Brain pericyte (primary cell): ENCODE results near the gene CYP2A13.
"Not testable (repeated sequence)": the region's sequence is repeated elsewhere in the genome, so short reads cannot be mapped to it uniquely, and the experiment has no call there.

Source experiments
- DNase-seq: peaks from one replicate; pipeline ENCODE4 v3.0.0-alpha.2; 2012; ENCODE audit warnings: low read depth, low spot score

CYP2A13 gene, protein sequence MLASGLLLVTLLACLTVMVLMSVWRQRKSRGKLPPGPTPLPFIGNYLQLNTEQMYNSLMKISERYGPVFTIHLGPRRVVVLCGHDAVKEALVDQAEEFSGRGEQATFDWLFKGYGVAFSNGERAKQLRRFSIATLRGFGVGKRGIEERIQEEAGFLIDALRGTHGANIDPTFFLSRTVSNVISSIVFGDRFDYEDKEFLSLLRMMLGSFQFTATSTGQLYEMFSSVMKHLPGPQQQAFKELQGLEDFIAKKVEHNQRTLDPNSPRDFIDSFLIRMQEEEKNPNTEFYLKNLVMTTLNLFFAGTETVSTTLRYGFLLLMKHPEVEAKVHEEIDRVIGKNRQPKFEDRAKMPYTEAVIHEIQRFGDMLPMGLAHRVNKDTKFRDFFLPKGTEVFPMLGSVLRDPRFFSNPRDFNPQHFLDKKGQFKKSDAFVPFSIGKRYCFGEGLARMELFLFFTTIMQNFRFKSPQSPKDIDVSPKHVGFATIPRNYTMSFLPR

DNA sequence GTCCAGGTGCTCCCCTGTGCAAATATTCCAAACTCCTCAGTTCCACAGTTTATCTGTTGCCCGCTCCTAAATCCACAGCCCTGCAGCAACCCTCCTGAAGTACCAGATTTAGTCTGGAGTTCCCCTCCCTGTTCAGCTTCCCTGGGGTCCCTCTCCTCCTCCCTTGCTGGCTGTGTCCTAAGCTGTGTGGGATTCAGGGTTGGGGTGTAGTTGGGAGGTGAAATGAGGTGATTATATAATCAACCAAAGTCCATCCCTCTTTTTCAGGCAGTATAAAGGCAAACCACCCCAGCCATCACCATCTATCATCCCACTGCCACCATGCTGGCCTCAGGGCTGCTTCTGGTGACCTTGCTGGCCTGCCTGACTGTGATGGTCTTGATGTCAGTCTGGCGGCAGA, at the start of gene CYP2A13:
Gene CYP2A13, plus strand, starts transcription at position 301 of the 400 bp plus-strand sequence. Its CDS starts 21 bp downstream, at position 322.
- no peak for DNase-seq

DNA sequence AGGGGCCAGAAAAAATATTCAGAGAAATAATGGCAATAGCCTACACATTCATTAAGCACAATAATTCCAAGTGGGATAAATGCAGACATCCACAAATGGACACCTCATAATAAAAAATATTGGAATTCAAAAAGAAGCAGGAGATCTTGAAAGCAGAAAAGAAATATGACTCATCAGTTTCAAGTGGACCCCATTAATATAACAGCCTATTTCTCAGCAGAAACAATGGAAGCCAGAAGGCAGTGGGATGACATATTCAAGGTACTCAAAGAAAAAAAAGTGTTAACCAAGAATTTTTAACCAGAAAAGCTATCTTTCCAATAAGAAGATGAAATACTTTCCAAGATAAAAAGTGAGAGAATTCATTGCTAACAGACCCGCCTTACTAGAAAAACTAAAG, 48.4 kb upstream of the CYP2A13 start:
- no peak for DNase-seq

DNA sequence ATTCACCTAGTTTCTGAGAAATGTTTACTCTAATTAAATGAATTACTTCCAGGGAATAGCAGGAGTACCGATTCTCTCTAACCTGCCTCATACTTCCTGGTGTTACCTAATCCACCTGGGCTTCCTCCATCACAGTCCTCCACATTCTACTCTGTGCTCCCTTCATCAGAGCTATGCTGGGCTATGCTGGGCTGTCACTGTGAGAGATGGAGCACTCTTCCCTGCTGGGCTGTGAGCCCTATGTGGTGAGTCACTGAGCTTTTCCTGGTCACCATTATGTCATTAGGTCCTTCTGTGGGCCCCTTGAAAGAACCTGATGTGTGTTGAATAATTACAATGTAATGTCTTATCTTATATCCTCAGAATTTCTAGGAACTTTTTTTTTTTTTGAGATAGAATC, 43.2 kb upstream of the CYP2A13 start:
- DNase-seq, result not testable (repeated sequence)

DNA sequence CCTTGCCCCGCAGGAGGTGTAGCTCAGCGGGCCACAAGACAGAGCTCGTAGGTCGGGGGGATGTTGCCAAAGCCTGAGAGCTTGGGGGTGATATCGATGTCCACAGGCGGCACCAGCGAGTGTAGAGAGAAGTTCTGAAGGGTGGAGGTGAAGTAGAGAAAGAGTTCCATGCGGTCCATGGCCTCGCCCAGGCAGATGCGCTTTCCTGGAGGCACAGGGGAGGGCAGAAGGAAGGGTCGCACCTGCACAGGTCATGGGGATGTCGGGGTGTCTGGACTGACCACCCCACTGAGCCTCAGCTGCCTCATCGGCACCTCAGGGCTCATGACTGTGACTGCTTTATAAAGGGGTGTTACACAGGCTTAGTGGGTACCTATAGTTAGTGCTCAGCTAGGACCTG, 37.8 kb upstream of the CYP2A13 start:
- no peak for DNase-seq

DNA sequence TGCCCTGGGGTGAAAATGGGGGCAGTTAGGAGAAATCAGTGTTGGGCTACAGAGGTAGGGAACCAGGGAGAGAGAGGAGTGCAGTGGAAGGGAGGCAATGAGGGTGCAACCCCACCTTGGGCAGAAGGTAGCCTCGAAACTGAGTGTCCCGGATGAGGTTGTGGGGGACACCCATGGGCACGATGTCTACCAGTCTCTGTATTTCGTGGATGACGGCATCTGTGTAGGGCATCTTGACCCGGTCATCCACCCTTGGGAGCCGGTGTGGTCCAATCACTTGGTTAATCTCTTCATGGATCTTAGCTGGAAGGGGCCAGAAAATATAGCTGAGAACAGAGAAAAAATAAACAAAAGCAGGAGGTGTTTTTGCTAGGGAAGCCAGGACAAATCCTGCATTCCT, 36.1 kb upstream of the CYP2A13 start:
- DNase-seq, result not testable (repeated sequence)

DNA sequence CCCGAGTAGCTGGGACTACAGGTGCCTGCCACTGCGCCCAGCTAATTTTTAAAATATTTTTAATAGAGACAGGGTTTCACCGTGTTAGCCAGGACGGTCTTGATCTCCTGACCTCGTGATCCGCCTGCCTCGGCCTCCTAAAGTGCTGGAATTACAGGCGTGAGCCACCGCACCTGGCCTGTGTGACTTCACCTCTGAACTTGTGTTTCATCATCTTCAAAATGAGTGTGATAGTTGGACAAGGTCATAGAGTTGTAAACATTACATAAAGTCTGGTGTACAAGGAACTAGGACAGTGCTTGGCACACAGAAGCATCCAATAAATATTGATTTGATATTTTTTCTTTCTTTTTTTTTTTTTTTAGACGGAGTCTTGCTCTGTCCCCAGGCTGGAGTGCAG, 34.9 kb upstream of the CYP2A13 start:
- not testable (repeated sequence) for DNase-seq

DNA sequence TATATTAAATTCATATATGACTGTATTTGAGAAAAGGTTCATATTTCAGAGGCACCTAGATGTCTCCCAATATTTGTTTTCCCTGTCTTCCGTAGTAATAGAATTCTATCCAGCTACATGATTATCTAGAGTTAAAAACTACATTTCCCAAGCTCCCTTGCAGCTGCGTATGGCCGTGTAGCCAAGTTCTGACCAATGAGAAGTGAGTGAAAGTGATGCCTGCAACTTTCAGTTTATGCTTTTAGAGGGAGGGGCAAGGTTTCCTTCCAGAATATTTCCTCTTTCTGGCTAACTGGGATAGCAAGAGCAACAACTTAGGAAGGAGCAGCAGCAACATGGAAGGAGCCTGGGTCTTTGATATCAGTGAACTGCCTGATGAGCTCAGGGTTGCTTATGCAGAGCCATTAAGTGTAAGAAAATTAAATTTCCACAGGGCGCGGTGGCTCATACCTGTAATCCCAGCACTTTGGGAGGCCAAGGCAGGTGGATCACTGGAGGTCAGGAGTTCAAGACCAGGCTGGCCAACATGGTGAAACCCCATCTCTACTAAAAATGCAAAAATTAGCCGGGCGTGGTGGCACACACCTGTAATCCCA, 23.2 kb upstream of the CYP2A13 start:
- DNase-seq, result no peak

DNA sequence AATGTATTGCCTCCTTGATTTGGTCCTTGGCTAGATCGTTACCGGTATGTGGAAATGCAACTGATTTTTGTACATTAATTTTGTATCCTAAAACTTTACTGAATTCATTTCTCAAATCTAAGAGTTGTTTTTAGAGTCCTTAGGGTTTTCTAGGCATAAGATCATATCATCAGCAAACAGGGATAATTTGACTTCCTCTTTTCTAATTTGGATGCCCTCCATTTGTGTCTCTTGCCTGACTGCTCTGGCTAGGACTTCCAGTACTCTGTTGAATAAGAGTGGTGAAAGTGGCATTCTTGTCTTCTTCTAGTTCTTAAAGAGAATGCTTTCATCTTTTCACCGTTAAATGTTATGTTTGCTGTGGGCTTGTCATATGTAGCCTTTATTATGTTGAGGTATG, 12.0 kb upstream of the CYP2A13 start:
- DNase-seq, result no peak

DNA sequence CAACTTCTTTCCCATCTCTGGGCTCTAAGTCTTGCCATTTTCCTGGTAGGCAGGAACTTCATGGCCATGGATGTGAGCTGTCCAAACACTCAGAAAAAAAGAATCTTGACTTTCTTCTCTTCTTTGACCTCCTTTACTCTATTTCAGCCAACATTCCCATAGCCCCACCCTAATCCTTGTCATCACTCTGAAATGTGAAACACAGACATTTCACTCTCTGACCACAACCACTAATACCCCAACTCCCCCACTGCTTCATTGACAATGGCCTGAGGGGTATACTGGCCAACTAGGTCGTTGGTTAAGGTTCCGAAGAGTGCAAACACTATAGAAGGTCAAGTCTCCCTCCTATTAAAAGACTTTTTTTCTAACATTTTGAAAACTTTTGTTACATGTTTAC, 4.7 kb upstream of the CYP2A13 start:
- DNase-seq, result no peak

DNA sequence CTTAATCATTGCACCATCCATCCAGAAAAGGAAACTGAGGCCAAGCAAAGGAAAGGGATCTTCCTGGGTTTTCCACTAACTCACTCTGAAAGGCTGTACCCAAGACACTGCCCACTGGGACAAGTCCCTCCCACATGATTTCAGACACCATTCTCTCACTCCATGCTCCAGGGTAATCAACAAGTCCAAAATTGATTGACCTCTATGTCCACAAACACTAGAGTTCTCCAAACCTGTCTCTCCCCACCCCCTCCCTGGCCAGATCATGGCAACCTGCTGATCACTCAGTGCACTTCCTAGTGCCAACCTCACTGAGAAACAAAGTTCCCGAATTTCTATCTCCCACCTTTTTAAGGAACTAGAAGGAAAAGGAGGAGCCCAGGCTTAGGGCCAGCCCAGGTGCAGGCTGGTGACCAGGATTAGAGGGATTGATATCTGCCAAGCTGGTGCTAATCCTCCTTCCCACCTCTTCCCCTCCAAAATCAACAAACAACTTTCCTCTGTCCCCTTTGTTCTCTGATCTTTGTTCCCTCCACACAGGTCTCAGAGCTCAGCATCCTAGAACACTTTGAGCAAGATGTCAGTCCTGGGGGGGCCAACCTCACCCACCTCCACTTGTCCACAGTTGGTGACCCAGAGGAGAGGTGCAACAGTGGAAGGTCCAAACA, 2.4 kb upstream of the CYP2A13 start:
- no peak for DNase-seq

DNA sequence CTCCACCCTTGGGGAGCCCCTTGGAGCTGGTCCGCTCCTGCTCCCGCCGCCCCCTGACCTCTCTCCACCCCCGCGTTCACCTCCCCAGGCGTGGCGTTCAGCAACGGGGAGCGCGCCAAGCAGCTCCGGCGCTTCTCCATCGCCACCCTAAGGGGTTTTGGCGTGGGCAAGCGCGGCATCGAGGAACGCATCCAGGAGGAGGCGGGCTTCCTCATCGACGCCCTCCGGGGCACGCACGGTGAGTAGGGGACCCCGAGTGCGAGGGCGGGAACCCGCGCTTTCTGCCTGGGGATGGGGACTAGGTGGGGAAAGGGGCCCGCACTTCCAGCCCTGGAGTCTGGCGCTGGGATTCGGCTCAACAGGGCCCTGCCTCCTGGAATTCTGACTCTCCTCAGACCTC, 1.7 kb downstream of the CYP2A13 start:
- DNase-seq, result no peak

DNA sequence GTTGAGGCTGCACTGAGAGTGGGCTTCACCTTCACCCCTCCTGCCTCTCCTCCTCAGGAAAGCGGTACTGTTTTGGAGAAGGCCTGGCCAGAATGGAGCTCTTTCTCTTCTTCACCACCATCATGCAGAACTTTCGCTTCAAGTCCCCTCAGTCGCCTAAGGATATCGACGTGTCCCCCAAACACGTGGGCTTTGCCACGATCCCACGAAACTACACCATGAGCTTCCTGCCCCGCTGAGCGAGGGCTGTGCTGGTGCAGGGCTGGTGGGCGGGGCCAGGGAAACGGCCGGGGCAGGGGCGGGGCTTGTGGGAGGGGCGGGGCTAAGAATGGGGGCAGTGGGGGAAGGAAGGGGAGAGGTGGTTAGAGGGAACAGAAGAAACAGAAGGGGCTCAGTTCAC, 7.5 kb downstream of the CYP2A13 start:
- DNase-seq, result no peak

DNA sequence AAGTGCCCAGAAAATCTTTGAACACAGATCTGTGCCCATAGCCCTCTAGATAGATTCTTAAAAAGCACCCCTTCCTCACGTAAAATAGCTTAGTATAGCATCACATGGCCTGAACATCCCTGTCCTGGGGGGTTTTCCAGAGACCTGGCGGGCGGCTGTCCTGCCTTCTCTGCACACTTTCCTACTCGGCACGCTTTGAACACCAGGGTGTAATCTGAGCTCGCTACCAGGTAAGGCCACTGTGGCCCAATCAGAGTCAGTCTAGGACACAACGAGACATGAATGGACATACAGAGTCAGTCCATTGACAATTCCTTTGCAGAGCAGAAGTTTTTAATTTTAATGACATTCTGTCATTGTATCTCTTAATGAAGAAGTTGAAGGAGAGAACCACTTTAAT, 8.1 kb downstream of the CYP2A13 start:
- DNase-seq, result no peak

DNA sequence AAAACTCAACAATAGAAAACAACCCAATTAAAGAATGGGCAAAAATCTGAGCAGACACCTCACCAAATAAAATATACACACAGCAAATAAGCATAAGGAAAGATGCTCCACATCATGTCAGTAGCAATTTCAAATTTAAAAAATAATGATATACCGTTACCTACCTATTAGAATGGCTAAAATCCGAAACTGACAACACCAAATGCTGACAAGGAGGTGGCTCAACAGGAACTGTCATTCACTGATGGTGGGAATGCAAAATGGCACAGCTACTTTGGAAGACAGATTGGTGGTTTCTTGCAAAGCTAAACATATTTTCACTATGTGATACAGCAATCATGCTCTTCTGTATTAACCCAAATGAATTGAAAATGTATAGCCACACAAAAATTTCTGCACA, 9.1 kb downstream of the CYP2A13 start:
- no peak for DNase-seq

DNA sequence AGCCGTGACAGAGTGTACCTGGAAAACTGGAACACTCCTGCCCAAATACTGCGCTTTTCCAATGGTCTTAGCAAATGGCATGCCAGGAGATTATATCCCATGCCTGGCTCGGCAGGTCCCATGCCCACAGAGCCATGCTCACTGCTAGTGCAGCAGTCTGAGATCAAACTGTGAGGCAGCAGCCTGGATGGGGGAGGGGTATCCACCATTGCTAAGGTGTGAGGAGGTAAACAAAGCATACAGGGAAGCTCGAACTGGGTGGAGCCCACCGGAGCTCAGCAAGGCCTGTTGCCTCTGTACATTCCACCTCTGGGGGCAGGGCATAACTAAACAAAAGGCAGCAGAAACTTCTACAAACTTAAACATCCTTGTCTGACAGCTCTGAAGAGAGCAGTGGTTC, 10.5 kb downstream of the CYP2A13 start:
- DNase-seq, result no peak

DNA sequence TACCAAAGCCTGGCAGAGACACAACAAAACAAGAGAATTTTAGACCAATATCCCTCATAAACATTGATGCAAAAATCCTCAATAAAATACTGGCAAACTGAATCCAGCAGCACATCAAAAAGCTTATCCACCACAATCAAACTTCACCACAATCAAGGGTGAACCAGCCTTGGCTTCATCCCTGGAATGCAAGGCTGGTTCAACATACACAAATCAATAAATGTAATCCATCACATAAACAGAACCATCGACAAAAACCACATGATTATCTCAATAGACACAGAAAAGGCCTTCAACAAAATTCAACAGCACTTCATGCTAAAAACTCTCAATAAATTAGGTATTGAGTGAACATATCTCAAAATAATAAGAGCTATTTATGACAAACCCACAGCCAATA, 14.0 kb downstream of the CYP2A13 start:
- not testable (repeated sequence) for DNase-seq

DNA sequence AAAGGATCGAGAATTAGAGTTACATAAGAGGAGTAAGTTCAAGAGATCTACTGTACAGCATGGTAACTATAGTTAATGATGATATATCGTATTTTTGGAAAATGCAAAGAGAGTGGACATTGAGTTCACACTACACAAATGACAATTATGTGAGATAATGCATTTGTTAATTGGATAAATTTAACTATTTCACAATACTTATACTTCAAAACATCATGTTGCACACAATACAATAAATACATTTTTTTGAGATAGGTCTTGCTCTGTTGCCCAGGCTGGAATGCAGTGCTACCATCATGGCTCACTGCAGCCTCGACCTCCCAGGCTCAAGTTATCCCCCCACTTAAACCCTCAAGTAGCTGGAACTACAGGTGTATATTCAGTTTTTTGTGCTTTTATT, 17.9 kb downstream of the CYP2A13 start:
- no peak for DNase-seq

DNA sequence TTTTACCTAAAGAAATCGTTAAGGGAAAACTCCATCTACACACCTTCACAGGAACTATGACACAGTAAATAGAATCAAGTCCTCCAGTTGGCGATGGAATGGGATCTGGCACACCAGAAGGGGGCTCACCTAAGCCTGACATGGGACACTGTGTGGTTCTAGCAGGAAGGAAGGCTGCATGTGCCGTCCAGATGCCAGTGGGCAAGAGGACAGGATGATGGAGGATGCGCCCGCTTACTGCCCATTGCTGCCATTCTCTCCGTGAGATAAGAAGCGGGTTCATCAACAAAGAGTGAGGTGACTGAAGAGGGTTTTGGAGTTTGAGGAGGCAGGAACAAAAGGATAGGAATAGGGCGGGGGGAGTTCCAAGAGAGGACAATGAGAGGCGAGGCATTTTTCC, 23.0 kb downstream of the CYP2A13 start:
- no peak for DNase-seq

DNA sequence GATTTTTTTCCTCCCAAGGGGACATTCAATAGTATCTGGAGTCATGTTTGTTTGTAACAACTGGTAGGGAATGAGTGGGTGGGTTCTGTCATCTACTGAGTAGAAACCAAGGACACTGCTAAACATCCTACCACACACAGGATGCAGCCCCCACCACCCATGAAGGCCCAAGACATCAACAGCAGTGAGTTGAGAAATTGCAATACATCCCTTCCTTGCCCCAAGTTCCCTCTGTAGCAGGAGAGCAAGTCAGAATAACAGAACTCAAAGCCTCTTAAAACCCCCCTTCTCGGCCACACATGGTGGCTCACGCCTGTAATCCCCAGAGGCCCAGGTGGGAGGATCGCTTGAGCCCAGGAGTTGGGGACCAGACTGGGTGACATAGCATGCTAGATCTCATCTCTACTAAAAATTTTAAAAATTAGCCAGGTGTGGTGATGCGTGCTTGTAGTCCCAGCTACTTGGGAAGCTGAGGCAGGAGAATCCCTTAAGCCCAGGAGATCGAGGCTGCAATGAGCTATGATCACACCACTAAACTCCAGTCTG, 23.6 kb downstream of the CYP2A13 start:
- DNase-seq, result no peak

DNA sequence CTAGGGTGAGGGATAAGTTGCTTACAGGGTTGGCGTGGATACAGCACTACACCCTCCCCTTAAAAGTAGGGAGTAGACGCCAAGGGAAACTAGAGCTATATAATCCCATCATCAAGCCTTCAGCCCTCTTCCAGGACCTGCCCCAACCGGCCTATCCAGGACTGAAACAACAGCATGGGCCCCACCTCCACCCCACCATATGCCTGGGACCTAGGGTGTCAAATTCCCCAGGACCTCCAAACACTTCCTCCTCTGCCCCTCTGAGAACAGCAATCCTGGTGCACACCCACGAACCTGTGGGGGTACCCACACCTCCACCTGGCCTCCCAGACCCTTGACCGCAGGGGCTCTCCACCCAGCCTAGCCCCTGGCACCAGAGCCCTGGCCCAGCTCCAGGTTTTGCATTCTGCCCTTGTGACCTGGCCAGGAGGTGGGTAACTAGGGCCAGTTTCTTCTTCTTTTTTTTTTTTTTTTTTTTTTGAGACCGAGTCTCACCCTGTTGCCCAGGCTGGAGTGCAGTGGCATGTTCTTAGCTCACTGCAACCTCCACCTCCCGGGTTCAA, 24.6 kb downstream of the CYP2A13 start:
- no peak for DNase-seq

DNA sequence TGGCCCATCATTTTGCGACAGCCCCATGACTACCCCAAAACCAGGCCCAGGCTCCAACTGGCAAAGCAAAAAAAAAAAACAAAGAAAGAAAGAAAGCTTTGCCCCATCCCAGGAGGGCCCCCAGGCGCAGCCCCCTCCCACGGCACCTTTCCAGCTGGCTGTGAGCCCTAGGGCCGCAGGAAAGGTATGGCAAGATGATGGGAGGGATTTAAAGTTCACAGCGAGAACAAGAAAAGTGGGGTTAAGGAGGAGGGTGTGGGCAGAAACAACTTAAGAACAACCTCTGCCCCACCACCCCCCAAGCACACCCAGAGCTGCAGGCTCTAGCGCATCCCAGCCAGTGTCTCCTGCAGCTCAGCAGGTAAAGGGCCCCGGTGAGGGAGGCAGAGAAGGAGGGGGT, 25.9 kb downstream of the CYP2A13 start, which contains the start of gene CYP2F1:
Gene CYP2F1, plus strand, starts transcription at position 301 of the 400 bp plus-strand sequence. CDS start 1,757 bp downstream, outside the sequence.
- DNase-seq, result no peak

DNA sequence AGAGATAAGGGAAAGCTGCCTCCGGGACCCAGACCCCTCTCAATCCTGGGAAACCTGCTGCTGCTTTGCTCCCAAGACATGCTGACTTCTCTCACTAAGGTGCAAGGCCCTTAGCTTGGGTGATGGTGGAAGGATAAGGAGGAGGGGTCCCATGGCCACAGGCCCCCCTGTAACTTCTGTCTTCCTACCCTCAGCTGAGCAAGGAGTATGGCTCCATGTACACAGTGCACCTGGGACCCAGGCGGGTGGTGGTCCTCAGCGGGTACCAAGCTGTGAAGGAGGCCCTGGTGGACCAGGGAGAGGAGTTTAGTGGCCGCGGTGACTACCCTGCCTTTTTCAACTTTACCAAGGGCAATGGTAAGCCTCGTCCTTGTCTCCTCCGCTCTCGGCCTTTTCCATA, 28.0 kb downstream of the CYP2A13 start:
- no peak for DNase-seq
